HEK293 (cell line): ENCODE results near the gene C5.

ENCODE experiments used
- CTCF ChIA-PET: fragments of 350-600 bp; formaldehyde crosslinking; extraction: SDS; loops from one replicate; lab custom pipeline; 2021; ENCODE audit warnings: antibody characterized with exemption; lab: Yijun Ruan, JAX
- POLR2A ChIA-PET: fragments of 300-600 bp; formaldehyde crosslinking; extraction: SDS; loops from one replicate; lab custom pipeline; 2020; ENCODE audit warnings: antibody characterized with exemption, inconsistent platforms; lab: Yijun Ruan, JAX
- H3K27ac ChIP-seq: fragments of 200-500 bp; sonication (Bioruptor generic); 2 replicates; pipeline ENCODE4 v1.5.1; 2014; ENCODE audit warnings: low read depth, low read length, control low read depth, inconsistent platforms; ENCODE audit errors: extremely low read depth
- H3K36me3 ChIP-seq, 2 experiments: fragments of 200-500 bp in 1 of 2; sonication (Bioruptor generic) in 1 of 2; 1 replicate in 1 of 2; 2 replicates in 1 of 2; pipeline ENCODE4 v1.5.1; 2014 to 2017; ENCODE audit warnings: inconsistent platforms in 2 of 2, low read length in 2 of 2; ENCODE audit not compliant: control insufficient read depth in 2 of 2, insufficient read depth in 1 of 2
- H3K4me1 ChIP-seq: fragments of 200-500 bp; sonication (Bioruptor generic); 2 replicates; pipeline ENCODE4 v1.5.1; 2014; ENCODE audit warnings: mild to moderate bottlenecking, low read length, inconsistent platforms; ENCODE audit not compliant: control insufficient read depth, insufficient read depth
- H3K4me3 ChIP-seq: 2 replicates; pipeline ENCODE4 v1.5.1; 2011; ENCODE audit warnings: low read depth, mild to moderate bottlenecking, control low read depth, low read length, moderate library complexity
- H3K9me3 ChIP-seq: fragments of 200-500 bp; sonication (Bioruptor generic); 2 replicates; pipeline ENCODE4 v1.5.1; 2014; ENCODE audit warnings: low read depth, low read length, inconsistent platforms; ENCODE audit not compliant: control insufficient read depth, insufficient read depth
- HOXA7 ChIP-seq: sonication (generic); formaldehyde crosslinking; IDR thresholded peaks from 2 replicates; pipeline ENCODE4 v1.8.1; 2022; ENCODE audit warnings: missing genetic modification reagents, borderline replicate concordance
- SCRT2 ChIP-seq: fragments of 450-650 bp; formaldehyde crosslinking; IDR thresholded peaks from 2 replicates; pipeline ENCODE4 v1.5.1; 2016; ENCODE audit warnings: missing biosample characterization, missing genetic modification characterization
- SP2 ChIP-seq: fragments of 450-650 bp; formaldehyde crosslinking; IDR thresholded peaks from 2 replicates; pipeline ENCODE4 v1.5.1; 2016; ENCODE audit warnings: missing biosample characterization, missing genetic modification characterization
- SP3 ChIP-seq: fragments of 450-650 bp; formaldehyde crosslinking; IDR thresholded peaks from 2 replicates; pipeline ENCODE4 v1.5.1; 2016; ENCODE audit warnings: missing biosample characterization, missing genetic modification characterization
- ZBTB17 ChIP-seq: fragments of 450-650 bp; formaldehyde crosslinking; IDR thresholded peaks from 2 replicates; pipeline ENCODE4 v1.5.1; 2016; ENCODE audit warnings: missing biosample characterization, missing genetic modification characterization
- ZBTB48 ChIP-seq: fragments of 450-650 bp; formaldehyde crosslinking; IDR thresholded peaks from 2 replicates; pipeline ENCODE4 v1.5.1; 2016; ENCODE audit warnings: missing biosample characterization, missing genetic modification characterization
- ZIC2 ChIP-seq: fragments of 450-650 bp; formaldehyde crosslinking; IDR thresholded peaks from 2 replicates; pipeline ENCODE4 v1.5.1; 2016; ENCODE audit warnings: missing biosample characterization, missing genetic modification characterization
- ZNF19 ChIP-seq: fragments of 450-650 bp; formaldehyde crosslinking; IDR thresholded peaks from 2 replicates; pipeline ENCODE4; 2016; ENCODE audit warnings: missing biosample characterization, missing genetic modification characterization, low read depth
- ZNF24 ChIP-seq: fragments of 450-650 bp; formaldehyde crosslinking; IDR thresholded peaks from 2 replicates; pipeline ENCODE4 v1.5.1; 2016; ENCODE audit warnings: missing biosample characterization, missing genetic modification characterization
- ZNF335 ChIP-seq: fragments of 450-650 bp; formaldehyde crosslinking; conservative IDR thresholded peaks from 2 replicates; pipeline ENCODE4 v1.5.1; 2016; ENCODE audit warnings: missing biosample characterization, missing genetic modification characterization
- ZNF391 ChIP-seq: fragments of 450-650 bp; formaldehyde crosslinking; IDR thresholded peaks from 2 replicates; pipeline ENCODE4 v1.5.1; 2016; ENCODE audit warnings: low read depth, missing biosample characterization, missing genetic modification characterization, borderline replicate concordance
- ZNF394 ChIP-seq: fragments of 450-650 bp; formaldehyde crosslinking; IDR thresholded peaks from 2 replicates; pipeline ENCODE4 v1.5.1; 2016; ENCODE audit warnings: missing biosample characterization, missing genetic modification characterization, mild to moderate bottlenecking, moderate library complexity, borderline replicate concordance
- ZNF404 ChIP-seq: fragments of 450-650 bp; formaldehyde crosslinking; IDR thresholded peaks from 2 replicates; pipeline ENCODE4 v1.5.1; 2017; ENCODE audit warnings: missing biosample characterization, missing genetic modification characterization
- ZNF488 ChIP-seq: fragments of 450-650 bp; formaldehyde crosslinking; IDR thresholded peaks from 2 replicates; pipeline ENCODE4 v1.5.1; 2016; ENCODE audit warnings: missing biosample characterization, missing genetic modification characterization
- ZNF501 ChIP-seq: fragments of 450-650 bp; formaldehyde crosslinking; IDR thresholded peaks from 2 replicates; pipeline ENCODE4 v1.5.1; 2016; ENCODE audit warnings: missing biosample characterization, missing genetic modification characterization
- ZNF530 ChIP-seq: fragments of 450-650 bp; formaldehyde crosslinking; IDR thresholded peaks from 2 replicates; pipeline ENCODE4 v1.5.1; 2016; ENCODE audit warnings: low read depth, missing biosample characterization, missing genetic modification characterization
- ZNF544 ChIP-seq: fragments of 450-650 bp; formaldehyde crosslinking; IDR thresholded peaks from 2 replicates; pipeline ENCODE4 v1.5.0; 2017; ENCODE audit warnings: missing biosample characterization, missing genetic modification characterization
- ZNF549 ChIP-seq: fragments of 450-650 bp; IDR thresholded peaks from 2 replicates; pipeline ENCODE4 v1.5.1; 2018; ENCODE audit warnings: missing biosample characterization, missing genetic modification characterization, mild to moderate bottlenecking, inconsistent platforms, moderate library complexity
- ZNF600 ChIP-seq: fragments of 450-650 bp; formaldehyde crosslinking; IDR thresholded peaks from 2 replicates; pipeline ENCODE4 v1.5.1; 2016; ENCODE audit warnings: missing biosample characterization, missing genetic modification characterization
- ZNF610 ChIP-seq: fragments of 450-650 bp; formaldehyde crosslinking; IDR thresholded peaks from 2 replicates; pipeline ENCODE4 v1.5.1; 2016; ENCODE audit warnings: missing biosample characterization, missing genetic modification characterization, borderline replicate concordance
- ZNF645 ChIP-seq: fragments of 450-650 bp; formaldehyde crosslinking; IDR thresholded peaks from 2 replicates; pipeline ENCODE4; 2016; ENCODE audit warnings: missing biosample characterization, missing genetic modification characterization
- ZNF768 ChIP-seq: fragments of 450-650 bp; formaldehyde crosslinking; IDR thresholded peaks from 2 replicates; pipeline ENCODE4 v1.5.1; 2018; ENCODE audit warnings: missing biosample characterization, mild to moderate bottlenecking, missing genetic modification characterization
- ZNF837 ChIP-seq: fragments of 450-650 bp; formaldehyde crosslinking; IDR thresholded peaks from 2 replicates; pipeline ENCODE4 v1.5.1; 2016; ENCODE audit warnings: missing biosample characterization, missing genetic modification characterization
- ZSCAN23 ChIP-seq: fragments of 450-650 bp; formaldehyde crosslinking; IDR thresholded peaks from 2 replicates; pipeline ENCODE4 v1.5.1; 2016; ENCODE audit warnings: missing biosample characterization, missing genetic modification characterization
- TF ChIP-seq, protein P1 (sequence below): fragments of 450-650 bp; formaldehyde crosslinking; IDR thresholded peaks from 2 replicates; pipeline ENCODE4 v1.5.1; 2016; ENCODE audit warnings: missing biosample characterization, missing genetic modification characterization
- TF ChIP-seq, protein P2 (sequence below): fragments of 450-650 bp; IDR thresholded peaks from 2 replicates; pipeline ENCODE4 v1.5.1; 2018; ENCODE audit warnings: missing biosample characterization, missing genetic modification characterization
- TF ChIP-seq, protein P3 (sequence below): fragments of 450-650 bp; formaldehyde crosslinking; IDR thresholded peaks from 2 replicates; pipeline ENCODE4 v1.5.1; 2016; ENCODE audit warnings: missing biosample characterization, missing genetic modification characterization

The C5 gene

DNA sequence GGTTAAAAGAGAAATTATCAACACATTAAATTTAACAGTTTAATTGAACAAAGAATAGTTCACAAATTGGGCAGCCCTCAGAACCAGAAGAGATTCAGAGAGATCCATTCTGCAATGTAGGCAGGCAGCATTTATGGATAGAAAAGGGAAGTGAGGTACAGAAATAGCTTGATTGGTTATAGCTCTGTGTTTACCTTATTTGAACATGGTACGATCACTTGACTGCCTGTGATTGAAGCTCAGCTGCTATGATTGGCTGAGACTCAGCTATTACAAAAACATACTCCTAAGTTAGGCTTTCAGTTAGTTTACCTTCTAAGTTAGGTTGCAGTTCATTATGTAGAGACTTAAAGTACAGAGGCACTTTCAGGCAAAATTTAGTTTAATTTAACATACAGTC lies 32.0 kb upstream of the C5 start:
- Histone ChIP-seq H3K4me1 (no peaks in the 10 kb centered on the region), H3K36me3 (peaks cover 0 to 7% of the 10 kb centered on the region in 2 experiments; a peak in 1 of 3 replicates), H3K9me3 (no peaks in the 10 kb centered on the region), H3K4me3 (no peak overlapping the region), H3K27ac (no peak overlapping the region)
- ChIA-PET CTCF (interaction anchor here (0.6 to 1.9 kb wide), 3 partner anchors 22 to 326 kb away, joined by 3 to 5 read pairs (median 4); no protein-coding TSS in a partner anchor), POLR2A (no interaction called here)
- TF ChIP-seq ZNF488 (tag by site-specific recombination) = no peak

DNA sequence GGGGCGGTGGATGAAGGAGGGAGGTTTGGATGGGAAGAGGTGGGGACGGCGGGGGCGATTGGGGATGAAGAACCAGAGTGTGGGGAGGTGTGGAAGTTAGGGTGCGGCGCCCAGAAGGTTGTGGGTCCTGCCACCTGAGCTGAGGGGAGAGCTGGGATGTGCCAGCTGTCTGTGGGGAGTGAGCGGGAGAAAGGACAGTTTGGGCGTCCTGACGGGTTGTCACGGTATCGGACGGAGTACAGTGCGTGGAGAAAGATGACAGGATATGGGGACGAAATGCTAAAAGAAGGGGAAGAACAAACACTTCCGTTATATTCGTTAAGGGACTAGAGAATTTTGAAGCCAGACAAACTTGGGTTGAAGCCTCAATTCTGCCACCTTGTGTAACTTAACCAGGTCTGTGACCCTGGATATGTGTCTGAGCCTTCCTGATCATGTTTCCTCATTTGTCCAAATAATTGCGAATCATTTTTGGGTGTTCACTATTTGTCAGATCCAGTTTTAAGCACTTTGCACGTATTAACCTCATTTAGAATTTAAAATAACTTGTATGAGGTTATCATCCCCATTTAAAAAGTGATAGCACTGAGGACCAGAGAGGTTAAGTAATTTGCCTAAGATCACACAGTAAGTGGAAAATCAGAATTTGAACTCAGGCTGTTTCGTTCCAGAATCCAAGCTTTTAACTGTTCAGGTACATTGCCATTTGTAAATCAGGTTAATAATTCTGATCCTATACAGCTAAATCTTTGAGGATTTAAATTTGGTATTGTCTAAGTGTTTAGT lies 25.4 kb upstream of the C5 start:
- H3K9me3 ChIP-seq = no peaks in the 10 kb centered on the region
- ChIA-PET CTCF (interaction anchor here (0.6 to 2.7 kb wide), 3 partner anchors 15 to 95 kb away, joined by 3 to 8 read pairs (median 5); no protein-coding TSS in a partner anchor), POLR2A (no interaction called here)
- H3K4me1 ChIP-seq = peaks cover 2% of the 10 kb centered on the region; the same call in 1 of the 2 replicates
- peak overlapping the region; percentile 75 for H3K27ac ChIP-seq
- H3K36me3 ChIP-seq = no peaks in the 10 kb centered on the region
- peak overlapping the region; percentile 89 for H3K4me3 ChIP-seq
- TF ChIP-seq SP3 (tag by site-specific recombination) (no peak), ZNF404 (tag by site-specific recombination) (no peak), ZNF645 (tag by site-specific recombination) (no peak), ZNF335 (tag by site-specific recombination) (peak; percentile 53; the same call in 1 of the 2 replicates), ZNF600 (tag by site-specific recombination) (peak; percentile 77), ZBTB48 (tag by site-specific recombination) (peak; percentile 73; the same call in 1 of the 2 replicates), SP2 (tag by site-specific recombination) (no peak), ZNF24 (tag by site-specific recombination) (no peak), ZIC2 (tag by site-specific recombination) (no peak), ZNF768 (tag by site-specific recombination) (peak; percentile 98), ZSCAN23 (tag by site-specific recombination) (no peak), ZNF544 (tag by site-specific recombination) (no peak), ZNF19 (no peak), ZNF837 (no peak), ZNF549 (no peak), ZNF501 (tag by site-specific recombination) (no peak; the same call in 1 of the 2 replicates), SCRT2 (tag by site-specific recombination) (no peak), ZNF610 (tag by site-specific recombination) (no peak), ZNF391 (tag by site-specific recombination) (0 out of 2 replicates have a peak, but pooled peaks have one; percentile 18), ZBTB17 (tag by site-specific recombination) (peak; percentile 63; the same call in 1 of the 2 replicates), HOXA7 (no peak), ZNF530 (tag by site-specific recombination) (no peak), ZNF394 (tag by site-specific recombination) (no peak)
- TF ChIP-seq, protein P1, sequence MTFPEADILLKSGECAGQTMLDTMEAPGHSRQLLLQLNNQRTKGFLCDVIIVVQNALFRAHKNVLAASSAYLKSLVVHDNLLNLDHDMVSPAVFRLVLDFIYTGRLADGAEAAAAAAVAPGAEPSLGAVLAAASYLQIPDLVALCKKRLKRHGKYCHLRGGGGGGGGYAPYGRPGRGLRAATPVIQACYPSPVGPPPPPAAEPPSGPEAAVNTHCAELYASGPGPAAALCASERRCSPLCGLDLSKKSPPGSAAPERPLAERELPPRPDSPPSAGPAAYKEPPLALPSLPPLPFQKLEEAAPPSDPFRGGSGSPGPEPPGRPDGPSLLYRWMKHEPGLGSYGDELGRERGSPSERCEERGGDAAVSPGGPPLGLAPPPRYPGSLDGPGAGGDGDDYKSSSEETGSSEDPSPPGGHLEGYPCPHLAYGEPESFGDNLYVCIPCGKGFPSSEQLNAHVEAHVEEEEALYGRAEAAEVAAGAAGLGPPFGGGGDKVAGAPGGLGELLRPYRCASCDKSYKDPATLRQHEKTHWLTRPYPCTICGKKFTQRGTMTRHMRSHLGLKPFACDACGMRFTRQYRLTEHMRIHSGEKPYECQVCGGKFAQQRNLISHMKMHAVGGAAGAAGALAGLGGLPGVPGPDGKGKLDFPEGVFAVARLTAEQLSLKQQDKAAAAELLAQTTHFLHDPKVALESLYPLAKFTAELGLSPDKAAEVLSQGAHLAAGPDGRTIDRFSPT (tag by site-specific recombination) = peak; percentile 27; the same call in 1 of the 2 replicates
- TF ChIP-seq, protein P2, sequence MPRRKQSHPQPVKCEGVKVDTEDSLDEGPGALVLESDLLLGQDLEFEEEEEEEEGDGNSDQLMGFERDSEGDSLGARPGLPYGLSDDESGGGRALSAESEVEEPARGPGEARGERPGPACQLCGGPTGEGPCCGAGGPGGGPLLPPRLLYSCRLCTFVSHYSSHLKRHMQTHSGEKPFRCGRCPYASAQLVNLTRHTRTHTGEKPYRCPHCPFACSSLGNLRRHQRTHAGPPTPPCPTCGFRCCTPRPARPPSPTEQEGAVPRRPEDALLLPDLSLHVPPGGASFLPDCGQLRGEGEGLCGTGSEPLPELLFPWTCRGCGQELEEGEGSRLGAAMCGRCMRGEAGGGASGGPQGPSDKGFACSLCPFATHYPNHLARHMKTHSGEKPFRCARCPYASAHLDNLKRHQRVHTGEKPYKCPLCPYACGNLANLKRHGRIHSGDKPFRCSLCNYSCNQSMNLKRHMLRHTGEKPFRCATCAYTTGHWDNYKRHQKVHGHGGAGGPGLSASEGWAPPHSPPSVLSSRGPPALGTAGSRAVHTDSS (tag by site-specific recombination) = no peak
- TF ChIP-seq, protein P3, sequence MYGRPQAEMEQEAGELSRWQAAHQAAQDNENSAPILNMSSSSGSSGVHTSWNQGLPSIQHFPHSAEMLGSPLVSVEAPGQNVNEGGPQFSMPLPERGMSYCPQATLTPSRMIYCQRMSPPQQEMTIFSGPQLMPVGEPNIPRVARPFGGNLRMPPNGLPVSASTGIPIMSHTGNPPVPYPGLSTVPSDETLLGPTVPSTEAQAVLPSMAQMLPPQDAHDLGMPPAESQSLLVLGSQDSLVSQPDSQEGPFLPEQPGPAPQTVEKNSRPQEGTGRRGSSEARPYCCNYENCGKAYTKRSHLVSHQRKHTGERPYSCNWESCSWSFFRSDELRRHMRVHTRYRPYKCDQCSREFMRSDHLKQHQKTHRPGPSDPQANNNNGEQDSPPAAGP (tag by site-specific recombination) = 0 out of 2 replicates have a peak, but pooled peaks have one; percentile 1
